HFFc6 (cell line): ENCODE data around the gene ERC2. TPM values are rescaled to one million over a fixed set of nuclear protein-coding genes. Genes with fewer than 3 reads are reported as not detected.

Experiments used
- DNase-seq: peaks from one replicate; pipeline ENCODE4 v3.0.0-alpha.2; 2018
- H3K27ac Mint-ChIP-seq: 2 replicates; pipeline ENCODE4 v1.8.0; 2020; ENCODE audit warnings: mild to moderate bottlenecking, mixed read lengths
- H3K27me3 Mint-ChIP-seq: 2 replicates; pipeline ENCODE4 v1.8.0; 2021; ENCODE audit warnings: mild to moderate bottlenecking, moderate library complexity, mixed read lengths; ENCODE audit not compliant: insufficient read depth
- H3K36me3 Mint-ChIP-seq: 2 replicates; pipeline ENCODE4 v1.8.0; 2021; ENCODE audit warnings: low read depth, mixed read lengths
- H3K4me1 Mint-ChIP-seq: 2 replicates; pipeline ENCODE4 v1.8.0; 2020; ENCODE audit warnings: low read depth, mixed read lengths
- H3K4me3 Mint-ChIP-seq: 2 replicates; pipeline ENCODE4 v1.8.0; 2020; ENCODE audit warnings: mild to moderate bottlenecking, moderate library complexity, mixed read lengths
- H3K9me3 Mint-ChIP-seq: 2 replicates; pipeline ENCODE4 v1.8.0; 2020; ENCODE audit warnings: mild to moderate bottlenecking, mixed read lengths
- CTCF ChIP-seq: fragments of 200-600 bp; sonication (generic); IDR thresholded peaks from 2 replicates; pipeline ENCODE4 v1.5.0; 2021; ENCODE audit warnings: antibody characterized with exemption, mild to moderate bottlenecking
- total RNA-seq, 6 experiments: library from RNA; stranded (reverse); fragmentation: NEBNext Ultra II Directional; extraction: Animal tissue kit (Norgen Biotek cat#: 25700); gene quantifications; 2 replicates in 1 of 6; 3 replicates in 5 of 6; pipeline ENCODE4 v1.2.3, GENCODE V29; 2021

ERC2 gene
- total RNA-seq, 6 experiments from 2014 or later, result 0.11 TPM; not detected in 5

GRCh38 chr3:56421205-56421604 is 47.1 kb downstream of the ERC2 start:
- peaks cover 61% of the 10 kb centered on the region for H3K9me3 Mint-ChIP-seq
- TF ChIP-seq CTCF, result no peak
- no peak overlapping the region for H3K4me3 Mint-ChIP-seq
- H3K36me3 Mint-ChIP-seq, result no peaks in the 10 kb centered on the region; the same call in 1 of the 2 replicates
- peaks cover 2% of the 10 kb centered on the region; the same call in 1 of the 2 replicates for H3K27me3 Mint-ChIP-seq
- H3K27ac Mint-ChIP-seq, result no peak overlapping the region
- no peaks in the 10 kb centered on the region for H3K4me1 Mint-ChIP-seq
- DNase-seq, result no peak

GRCh38 chr3:56415652-56416051 is 52.6 kb downstream of the ERC2 start:
- no peak for DNase-seq
- Mint-ChIP-seq H3K36me3 (no peaks in the 10 kb centered on the region; the same call in 1 of the 2 replicates), H3K4me3 (no peak overlapping the region), H3K27me3 (peaks cover 3% of the 10 kb centered on the region; the same call in 1 of the 2 replicates), H3K9me3 (peaks cover 55% of the 10 kb centered on the region), H3K27ac (no peak overlapping the region), H3K4me1 (no peaks in the 10 kb centered on the region)
- no peak for TF ChIP-seq CTCF

GRCh38 chr3:56413911-56414310 is 54.4 kb downstream of the ERC2 start:
- DNase-seq, result no peak
- Mint-ChIP-seq H3K36me3 (no peaks in the 10 kb centered on the region; the same call in 1 of the 2 replicates), H3K4me1 (no peaks in the 10 kb centered on the region), H3K27ac (no peak overlapping the region), H3K27me3 (peaks cover 3% of the 10 kb centered on the region), H3K4me3 (no peak overlapping the region), H3K9me3 (peaks cover 57% of the 10 kb centered on the region)
- TF ChIP-seq CTCF, result no peak

- no peak for DNase-seq
- no peak overlapping the region for H3K27ac Mint-ChIP-seq
- H3K4me1 Mint-ChIP-seq, result no peaks in the 10 kb centered on the region
- no peaks in the 10 kb centered on the region; the same call in 1 of the 2 replicates for H3K36me3 Mint-ChIP-seq
- H3K9me3 Mint-ChIP-seq, result peaks cover 52% of the 10 kb centered on the region
- peaks cover 4% of the 10 kb centered on the region for H3K27me3 Mint-ChIP-seq
- no peak overlapping the region for H3K4me3 Mint-ChIP-seq
- no peak for TF ChIP-seq CTCF
These were observed 57.1 kb downstream of the ERC2 start for GRCh38 chr3:56411166-56411565.

GRCh38 chr3:56410576-56410975 is 57.7 kb downstream of the ERC2 start:
- Mint-ChIP-seq H3K4me3 (no peak overlapping the region), H3K4me1 (no peaks in the 10 kb centered on the region), H3K27ac (no peak overlapping the region), H3K9me3 (peaks cover 50% of the 10 kb centered on the region), H3K36me3 (no peaks in the 10 kb centered on the region; the same call in 1 of the 2 replicates), H3K27me3 (peaks cover 4% of the 10 kb centered on the region)
- TF ChIP-seq CTCF, result no peak
- no peak for DNase-seq

- no peak for DNase-seq
- Mint-ChIP-seq H3K4me1 (no peaks in the 10 kb centered on the region), H3K36me3 (peaks cover 2% of the 10 kb centered on the region; the same call in 1 of the 2 replicates), H3K27me3 (peaks cover 4% of the 10 kb centered on the region), H3K9me3 (peaks cover 49% of the 10 kb centered on the region), H3K4me3 (no peak overlapping the region), H3K27ac (no peak overlapping the region)
- no peak for TF ChIP-seq CTCF
These were observed 58.5 kb downstream of the ERC2 start for GRCh38 chr3:56409790-56410189.
